ENCODE results near the gene PPM1A. TPM values are rescaled to one million over a fixed set of nuclear protein-coding genes. Genes with fewer than 3 reads are reported as not detected.

The PPM1A gene
- total RNA-seq, 1 experiment from 2014 or later, result 52.3 TPM

DNA sequence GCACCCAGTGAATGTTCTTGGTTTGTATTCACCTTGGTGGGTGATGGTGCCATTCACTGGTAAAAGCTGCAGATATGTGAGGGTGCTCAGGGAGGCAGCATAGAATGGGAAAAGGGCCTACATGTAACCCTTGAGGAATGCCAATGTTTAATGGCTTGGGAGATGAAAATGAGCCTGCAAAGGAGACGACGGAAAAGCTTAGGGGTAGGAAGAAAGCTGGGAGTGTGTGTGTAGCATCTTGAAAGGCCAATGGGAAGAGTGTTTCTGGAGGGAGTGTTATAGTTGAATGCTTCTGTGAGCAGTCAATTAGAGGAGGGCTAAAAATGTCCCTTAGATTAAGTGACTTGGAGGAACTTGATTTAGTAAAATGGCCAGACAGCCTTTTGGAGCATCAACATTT, 24.9 kb downstream of the PPM1A start:
- intact Hi-C loops (cut with micrococcal nuclease; ENCODE audit: unreplicated experiment), result no loop called here
- CTCF ChIA-PET, result no interaction called here

DNA sequence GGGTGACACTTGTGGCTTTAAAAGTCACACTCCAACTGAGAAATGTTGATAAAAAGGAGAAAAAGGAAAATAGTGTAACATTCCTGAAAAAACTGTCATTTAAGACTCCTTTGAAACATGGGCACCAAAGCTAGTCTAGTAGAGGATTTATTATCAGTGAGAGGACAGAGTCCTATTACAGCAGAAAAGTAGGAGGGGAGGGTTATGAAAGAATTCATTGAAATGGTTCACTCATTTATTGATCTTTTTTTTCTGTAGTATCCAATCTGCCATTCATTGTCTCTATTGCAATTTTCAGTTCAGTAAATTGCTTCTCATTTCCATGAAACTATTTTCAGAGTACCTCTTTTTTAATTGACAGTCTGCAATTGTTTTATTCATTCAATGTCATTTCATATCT, 25.4 kb downstream of the PPM1A start:
- ChIA-PET POLR2A (ENCODE audit: low non-redundant PET) (no interaction called here), CTCF (no interaction called here)
- TF ChIP-seq EZH2 (IDR thresholded peaks at IDR 0.05; ENCODE audit: borderline replicate concordance, low read depth, low read length, poor library complexity, severe bottlenecking), result no peak
- TF ChIP-seq, protein P1, sequence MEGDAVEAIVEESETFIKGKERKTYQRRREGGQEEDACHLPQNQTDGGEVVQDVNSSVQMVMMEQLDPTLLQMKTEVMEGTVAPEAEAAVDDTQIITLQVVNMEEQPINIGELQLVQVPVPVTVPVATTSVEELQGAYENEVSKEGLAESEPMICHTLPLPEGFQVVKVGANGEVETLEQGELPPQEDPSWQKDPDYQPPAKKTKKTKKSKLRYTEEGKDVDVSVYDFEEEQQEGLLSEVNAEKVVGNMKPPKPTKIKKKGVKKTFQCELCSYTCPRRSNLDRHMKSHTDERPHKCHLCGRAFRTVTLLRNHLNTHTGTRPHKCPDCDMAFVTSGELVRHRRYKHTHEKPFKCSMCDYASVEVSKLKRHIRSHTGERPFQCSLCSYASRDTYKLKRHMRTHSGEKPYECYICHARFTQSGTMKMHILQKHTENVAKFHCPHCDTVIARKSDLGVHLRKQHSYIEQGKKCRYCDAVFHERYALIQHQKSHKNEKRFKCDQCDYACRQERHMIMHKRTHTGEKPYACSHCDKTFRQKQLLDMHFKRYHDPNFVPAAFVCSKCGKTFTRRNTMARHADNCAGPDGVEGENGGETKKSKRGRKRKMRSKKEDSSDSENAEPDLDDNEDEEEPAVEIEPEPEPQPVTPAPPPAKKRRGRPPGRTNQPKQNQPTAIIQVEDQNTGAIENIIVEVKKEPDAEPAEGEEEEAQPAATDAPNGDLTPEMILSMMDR (conservative IDR thresholded peaks at IDR 0.05; ENCODE audit: low read depth, low read length), result no peak
- Histone ChIP-seq H3K36me3 (ENCODE audit: insufficient read depth, low read length, poor library complexity, severe bottlenecking) (no peaks in the 10 kb centered on the region), H3K9me3 (ENCODE audit: low read depth, low read length, poor library complexity, severe bottlenecking) (no peaks in the 10 kb centered on the region), H3K27me3 (replicated peaks; ENCODE audit: insufficient read depth, low read depth, low read length, poor library complexity) (no peaks in the 10 kb centered on the region), H3K4me1 (ENCODE audit: insufficient read depth, low read length, poor library complexity, severe bottlenecking) (peaks cover 16% of the 10 kb centered on the region), H3K4me3 (ENCODE audit: low read depth, low read length, poor library complexity, severe bottlenecking) (no peak overlapping the region), H3K27ac (ENCODE audit: low read depth, low read length, poor library complexity, severe bottlenecking) (no peak overlapping the region)
- intact Hi-C loops (cut with micrococcal nuclease; ENCODE audit: unreplicated experiment), result no loop called here
- BruUV-seq (replicated peaks), result no TSS peak
- DNase-seq (ENCODE audit: low spot score), result no peak

More for the DNA sequence above, 24.9 kb downstream of the PPM1A start:
- Histone ChIP-seq H3K27me3 (replicated peaks; ENCODE audit: insufficient read depth, low read depth, low read length, poor library complexity) (no peaks in the 10 kb centered on the region), H3K27ac (ENCODE audit: low read depth, low read length, poor library complexity, severe bottlenecking) (no peak overlapping the region), H3K36me3 (ENCODE audit: insufficient read depth, low read length, poor library complexity, severe bottlenecking) (no peaks in the 10 kb centered on the region), H3K4me3 (ENCODE audit: low read depth, low read length, poor library complexity, severe bottlenecking) (no peak overlapping the region), H3K4me1 (ENCODE audit: insufficient read depth, low read length, poor library complexity, severe bottlenecking) (peaks cover 16% of the 10 kb centered on the region), H3K9me3 (ENCODE audit: low read depth, low read length, poor library complexity, severe bottlenecking) (no peaks in the 10 kb centered on the region)
- DNase-seq (ENCODE audit: low spot score), result no peak
- POLR2A ChIA-PET (ENCODE audit: low non-redundant PET), result no interaction called here
- TF ChIP-seq EZH2 (IDR thresholded peaks at IDR 0.05; ENCODE audit: borderline replicate concordance, low read depth, low read length, poor library complexity, severe bottlenecking), result no peak
- TF ChIP-seq, protein P1 (conservative IDR thresholded peaks at IDR 0.05; ENCODE audit: low read depth, low read length), result no peak
- no TSS peak for BruUV-seq (replicated peaks)

DNA sequence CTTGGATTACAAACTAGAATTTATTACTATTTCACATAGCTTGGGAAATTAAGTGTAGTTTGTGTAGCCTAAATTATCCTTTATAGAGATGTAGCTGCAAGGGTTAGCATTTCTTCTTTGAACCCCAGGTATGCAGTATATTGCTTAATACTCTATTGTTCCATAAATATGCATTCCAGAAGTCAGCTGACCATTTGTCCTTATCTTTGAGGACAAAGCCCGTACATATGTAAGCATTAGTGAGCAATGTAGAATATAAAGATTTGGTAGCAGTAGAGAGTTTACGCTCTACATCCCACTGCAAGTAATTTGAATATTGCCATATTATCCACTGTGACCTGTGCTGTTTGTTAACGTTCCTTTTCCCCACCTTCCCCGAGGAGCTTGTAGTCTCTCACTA, 26.9 kb downstream of the PPM1A start:
- TF ChIP-seq, protein P1 (conservative IDR thresholded peaks at IDR 0.05; ENCODE audit: low read depth, low read length), result no peak
- TF ChIP-seq EZH2 (IDR thresholded peaks at IDR 0.05; ENCODE audit: borderline replicate concordance, low read depth, low read length, poor library complexity, severe bottlenecking), result no peak
- Histone ChIP-seq H3K4me3 (ENCODE audit: low read depth, low read length, poor library complexity, severe bottlenecking) (no peak overlapping the region), H3K4me1 (ENCODE audit: insufficient read depth, low read length, poor library complexity, severe bottlenecking) (peaks cover 16% of the 10 kb centered on the region), H3K9me3 (ENCODE audit: low read depth, low read length, poor library complexity, severe bottlenecking) (no peaks in the 10 kb centered on the region), H3K27ac (ENCODE audit: low read depth, low read length, poor library complexity, severe bottlenecking) (no peak overlapping the region), H3K27me3 (replicated peaks; ENCODE audit: insufficient read depth, low read depth, low read length, poor library complexity) (no peaks in the 10 kb centered on the region), H3K36me3 (ENCODE audit: insufficient read depth, low read length, poor library complexity, severe bottlenecking) (no peaks in the 10 kb centered on the region)
- no TSS peak for BruUV-seq (replicated peaks)
- intact Hi-C loops (cut with micrococcal nuclease; ENCODE audit: unreplicated experiment), result no loop called here
- DNase-seq (ENCODE audit: low spot score), result no peak
- ChIA-PET POLR2A (ENCODE audit: low non-redundant PET) (no interaction called here), CTCF (interaction anchor here (0.7 kb wide), 1 partner anchor 15 kb away, joined by 10 read pairs; no protein-coding TSS in a partner anchor)

All from A673 (cell line).